H1 (cell line): ENCODE results near the gene TMEM63C. TPM values are rescaled to one million over a fixed set of nuclear protein-coding genes. Genes with fewer than 3 reads are reported as not detected.

Source experiments
- CHD7 ChIP-seq: fragments of 300-600 bp; sonication (generic); IDR thresholded peaks from 2 replicates; pipeline ENCODE4 v1.7.1; 2012; ENCODE audit warnings: low read length, moderate library complexity, mild to moderate bottlenecking, inconsistent platforms; ENCODE audit not compliant: insufficient replicate concordance
- RXRA ChIP-seq: IDR thresholded peaks from 2 replicates; pipeline ENCODE4 v1.6.1; 2011; ENCODE audit warnings: low read depth, mild to moderate bottlenecking, low read length, moderate library complexity; ENCODE audit not compliant: insufficient read depth
- SP1 ChIP-seq: IDR thresholded peaks from 2 replicates; pipeline ENCODE4 v1.6.1; 2011; ENCODE audit warnings: low read depth, low read length
- SUZ12 ChIP-seq: fragments of 200-600 bp; sonication (generic); IDR thresholded peaks from 2 replicates; pipeline ENCODE4 v1.6.1; 2012; ENCODE audit warnings: mild to moderate bottlenecking, inconsistent platforms, low read length, moderate library complexity, mixed read lengths
- TEAD4 ChIP-seq: IDR thresholded peaks from 2 replicates; pipeline ENCODE4 v1.6.1; 2012; ENCODE audit warnings: low read depth, low read length, inconsistent platforms, mixed read lengths
- polyA plus RNA-seq, 7 experiments: library from polyadenylated mRNA; depleted of rRNA in 3 of 7; stranded (reverse) in 5 of 7; unstranded in 2 of 7; fragments of >200 nt in 5 of 7; fragments of 200-250 nt in 2 of 7; gene quantifications; 1 replicate in 5 of 7; 2 replicates in 1 of 7; 4 replicates in 1 of 7; pipeline versions ENCODE4 v1.2.1 to v1.2.3, GENCODE V29; 2011 to 2013; ENCODE audit warnings: missing spikeins in 2 of 7, mixed read lengths in 2 of 7
- total RNA-seq: library from RNA; stranded (reverse); fragmentation: NEBNext Ultra II Directional; extraction: Animal tissue kit (Norgen Biotek cat#: 25700); gene quantifications from 2 replicates; pipeline ENCODE4 v1.2.1, GENCODE V29; 2021

TMEM63C gene
- total and polyA plus RNA-seq, 2 of the 8 experiments (the other 6 are each of a cell fraction or from before 2014, with no cell fraction given) = 3.0 to 7.6 TPM

GRCh38 chr14:77286576-77286975 lies 105.0 kb downstream of the TMEM63C start (continued):
- TF ChIP-seq CHD7 (no peak), SUZ12 (no peak), SP1 (no peak), RXRA (no peak), TEAD4 (no peak)
